Measurements from ENCODE around the gene RNF182. TPM values are rescaled to one million over a fixed set of nuclear protein-coding genes. Genes with fewer than 3 reads are reported as not detected.

Gene RNF182
- total RNA-seq, 1 donor from 2014 or later: 8.3 TPM

GRCh38 chr6:13978102-13978640 is 53.4 kb downstream of the RNF182 start:
- H3K4me1 Mint-ChIP-seq (ENCODE audit: low read depth, unreplicated experiment): no peaks in the 10 kb centered on the region
- peaks cover 6% of the 10 kb centered on the region for H3K9me3 Mint-ChIP-seq (ENCODE audit: unreplicated experiment)
- no peak overlapping the region for H3K9ac ChIP-seq (ENCODE audit: low read length)
- no peak overlapping the region for H3K4me3 Mint-ChIP-seq (ENCODE audit: unreplicated experiment)
- H3K36me3 Mint-ChIP-seq (ENCODE audit: low read depth, unreplicated experiment): peaks cover 27% of the 10 kb centered on the region
- H3K27me3 ChIP-seq (ENCODE audit: insufficient read depth, low read length): no peaks in the 10 kb centered on the region
- H3K9me3 ChIP-seq (ENCODE audit: insufficient read depth, low read depth, low read length): no peaks in the 10 kb centered on the region
- no peaks in the 10 kb centered on the region for H3K79me2 ChIP-seq (ENCODE audit: insufficient read depth, low read length)
- H3K4me1 ChIP-seq (ENCODE audit: insufficient read depth, low read length): no peaks in the 10 kb centered on the region
- H3K27ac Mint-ChIP-seq (ENCODE audit: unreplicated experiment): no peak overlapping the region
- no peak for DNase-seq (ENCODE audit: low read depth)
- no peaks in the 10 kb centered on the region for H4K20me1 ChIP-seq (ENCODE audit: insufficient read depth, low read length)
- no peak overlapping the region for H2AFZ ChIP-seq (ENCODE audit: low read depth, low read length)
- H3K27me3 Mint-ChIP-seq (ENCODE audit: low read depth, unreplicated experiment): no peaks in the 10 kb centered on the region
- no peak overlapping the region for H3K4me2 ChIP-seq (ENCODE audit: low read length)
- FAIRE-seq: no peak
- H3K27ac ChIP-seq (ENCODE audit: low read depth, low read length): no peak overlapping the region
- no peak overlapping the region for H3K4me3 ChIP-seq (ENCODE audit: insufficient read depth, low read depth, low read length)
- H3K36me3 ChIP-seq (ENCODE audit: insufficient read depth, low read length): no peaks in the 10 kb centered on the region
- TF ChIP-seq EZH2 (IDR thresholded peaks at IDR 0.05; ENCODE audit: insufficient read depth, low read length): no peak
- no peak for TF ChIP-seq CTCF (IDR thresholded peaks at IDR 0.05; ENCODE audit: insufficient read depth, low read depth, low read length)

- Histone ChIP-seq H4K20me1 (ENCODE audit: insufficient read depth, low read length) (no peaks in the 10 kb centered on the region), H3K9me3 (ENCODE audit: insufficient read depth, low read depth, low read length) (no peaks in the 10 kb centered on the region), H3K79me2 (ENCODE audit: insufficient read depth, low read length) (no peaks in the 10 kb centered on the region), H3K4me2 (ENCODE audit: low read length) (no peak overlapping the region), H3K4me3 (ENCODE audit: insufficient read depth, low read depth, low read length) (no peak overlapping the region), H2AFZ (ENCODE audit: low read depth, low read length) (no peak overlapping the region), H3K27ac (ENCODE audit: low read depth, low read length) (no peak overlapping the region), H3K9ac (ENCODE audit: low read length) (no peak overlapping the region), H3K36me3 (ENCODE audit: insufficient read depth, low read length) (no peaks in the 10 kb centered on the region), H3K4me1 (ENCODE audit: insufficient read depth, low read length) (no peaks in the 10 kb centered on the region), H3K27me3 (ENCODE audit: insufficient read depth, low read length) (no peaks in the 10 kb centered on the region)
- Mint-ChIP-seq H3K27ac (ENCODE audit: unreplicated experiment) (no peak overlapping the region), H3K27me3 (ENCODE audit: low read depth, unreplicated experiment) (no peaks in the 10 kb centered on the region), H3K9me3 (ENCODE audit: unreplicated experiment) (peaks cover under 1% of the 10 kb centered on the region), H3K4me3 (ENCODE audit: unreplicated experiment) (no peak overlapping the region), H3K4me1 (ENCODE audit: low read depth, unreplicated experiment) (no peaks in the 10 kb centered on the region), H3K36me3 (ENCODE audit: low read depth, unreplicated experiment) (peaks cover 24% of the 10 kb centered on the region)
- no peak for FAIRE-seq
- no peak for TF ChIP-seq CTCF (IDR thresholded peaks at IDR 0.05; ENCODE audit: insufficient read depth, low read depth, low read length)
- no peak for TF ChIP-seq EZH2 (IDR thresholded peaks at IDR 0.05; ENCODE audit: insufficient read depth, low read length)
- DNase-seq (ENCODE audit: low read depth): no peak
Measured at GRCh38 chr6:13978787-13979186, 54.0 kb downstream of the RNF182 start.

- Histone ChIP-seq H3K27me3 (ENCODE audit: insufficient read depth, low read length) (no peaks in the 10 kb centered on the region), H3K36me3 (ENCODE audit: insufficient read depth, low read length) (no peaks in the 10 kb centered on the region), H3K4me2 (ENCODE audit: low read length) (no peak overlapping the region), H3K9me3 (ENCODE audit: insufficient read depth, low read depth, low read length) (no peaks in the 10 kb centered on the region), H3K79me2 (ENCODE audit: insufficient read depth, low read length) (no peaks in the 10 kb centered on the region), H3K4me1 (ENCODE audit: insufficient read depth, low read length) (no peaks in the 10 kb centered on the region), H2AFZ (ENCODE audit: low read depth, low read length) (no peak overlapping the region), H3K27ac (ENCODE audit: low read depth, low read length) (no peak overlapping the region), H3K9ac (ENCODE audit: low read length) (no peak overlapping the region), H4K20me1 (ENCODE audit: insufficient read depth, low read length) (no peaks in the 10 kb centered on the region), H3K4me3 (ENCODE audit: insufficient read depth, low read depth, low read length) (no peak overlapping the region)
- peaks cover under 1% of the 10 kb centered on the region for H3K4me1 Mint-ChIP-seq (ENCODE audit: low read depth, unreplicated experiment)
- peaks cover 24% of the 10 kb centered on the region for H3K36me3 Mint-ChIP-seq (ENCODE audit: low read depth, unreplicated experiment)
- H3K9me3 Mint-ChIP-seq (ENCODE audit: unreplicated experiment): no peaks in the 10 kb centered on the region
- H3K27ac Mint-ChIP-seq (ENCODE audit: unreplicated experiment): no peak overlapping the region
- no peak for FAIRE-seq
- H3K4me3 Mint-ChIP-seq (ENCODE audit: unreplicated experiment): no peak overlapping the region
- no peak for DNase-seq (ENCODE audit: low read depth)
- TF ChIP-seq EZH2 (IDR thresholded peaks at IDR 0.05; ENCODE audit: insufficient read depth, low read length): no peak
- H3K27me3 Mint-ChIP-seq (ENCODE audit: low read depth, unreplicated experiment): no peaks in the 10 kb centered on the region
Measured at GRCh38 chr6:13979284-13980171, 54.8 kb downstream of the RNF182 start.
